Measurements from ENCODE around the gene FAM149A.

DNA sequence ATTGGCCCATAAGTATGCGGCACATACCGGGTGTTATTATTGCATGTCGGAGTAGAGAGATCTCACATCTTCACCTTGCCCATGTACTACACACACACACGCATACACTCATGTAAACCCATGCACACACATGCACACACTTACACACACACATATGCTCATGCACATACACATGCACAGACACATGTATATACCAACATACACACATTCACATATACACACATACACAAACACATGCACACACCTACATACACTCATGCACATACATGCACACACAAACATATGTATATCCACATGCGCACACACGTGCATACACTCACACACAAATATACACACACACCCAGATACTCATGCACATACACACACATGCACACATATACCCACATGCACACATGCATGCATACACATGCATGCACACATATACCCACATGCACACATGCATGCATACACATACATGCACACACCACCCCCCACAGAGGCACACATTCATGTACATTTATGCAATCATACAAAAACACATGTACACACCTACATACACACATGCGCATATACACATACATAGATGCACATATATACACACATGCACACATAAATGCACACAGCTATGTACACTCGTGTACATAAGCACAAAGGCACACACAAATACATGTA lies 98.1 kb downstream of the FAM149A start:
- TF ChIP-seq, protein P1, sequence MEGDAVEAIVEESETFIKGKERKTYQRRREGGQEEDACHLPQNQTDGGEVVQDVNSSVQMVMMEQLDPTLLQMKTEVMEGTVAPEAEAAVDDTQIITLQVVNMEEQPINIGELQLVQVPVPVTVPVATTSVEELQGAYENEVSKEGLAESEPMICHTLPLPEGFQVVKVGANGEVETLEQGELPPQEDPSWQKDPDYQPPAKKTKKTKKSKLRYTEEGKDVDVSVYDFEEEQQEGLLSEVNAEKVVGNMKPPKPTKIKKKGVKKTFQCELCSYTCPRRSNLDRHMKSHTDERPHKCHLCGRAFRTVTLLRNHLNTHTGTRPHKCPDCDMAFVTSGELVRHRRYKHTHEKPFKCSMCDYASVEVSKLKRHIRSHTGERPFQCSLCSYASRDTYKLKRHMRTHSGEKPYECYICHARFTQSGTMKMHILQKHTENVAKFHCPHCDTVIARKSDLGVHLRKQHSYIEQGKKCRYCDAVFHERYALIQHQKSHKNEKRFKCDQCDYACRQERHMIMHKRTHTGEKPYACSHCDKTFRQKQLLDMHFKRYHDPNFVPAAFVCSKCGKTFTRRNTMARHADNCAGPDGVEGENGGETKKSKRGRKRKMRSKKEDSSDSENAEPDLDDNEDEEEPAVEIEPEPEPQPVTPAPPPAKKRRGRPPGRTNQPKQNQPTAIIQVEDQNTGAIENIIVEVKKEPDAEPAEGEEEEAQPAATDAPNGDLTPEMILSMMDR (IDR thresholded peaks at IDR 0.05) = no peak
- no peak for TF ChIP-seq POLR2A (IDR thresholded peaks at IDR 0.05)

All from thyroid gland (tissue), 4 donors.